Dendritic cell treated with granulocyte-macrophage colony-stimulating factor and Interleukin-4, amounts not matched to agents 40 ng/mL and 50 ng/mL, for 4 days (primary cell): ENCODE data around the gene TBCEL.

Experiments
- H3K27ac Mint-ChIP-seq: one replicate; pipeline ENCODE4 v1.8.0; 2022; ENCODE audit warnings: mild to moderate bottlenecking, mixed read lengths
- H3K27me3 Mint-ChIP-seq: one replicate; pipeline ENCODE4 v1.8.0; 2022; ENCODE audit warnings: mild to moderate bottlenecking, mixed read lengths
- H3K36me3 Mint-ChIP-seq: one replicate; pipeline ENCODE4 v1.8.0; 2022; ENCODE audit warnings: low read depth, mixed read lengths
- H3K4me1 Mint-ChIP-seq: one replicate; pipeline ENCODE4 v1.8.0; 2022; ENCODE audit warnings: low read depth, mixed read lengths
- H3K4me3 Mint-ChIP-seq: one replicate; pipeline ENCODE4 v1.8.0; 2022; ENCODE audit warnings: mild to moderate bottlenecking, moderate library complexity, mixed read lengths
- H3K9me3 Mint-ChIP-seq: one replicate; pipeline ENCODE4 v1.8.0; 2022; ENCODE audit warnings: mixed read lengths
- intact Hi-C: fragments of 100-400 bp; cut with micrococcal nuclease; formaldehyde crosslinking; loops from one replicate; pipeline ENCODE4 v1.15.0; 2022

Gene TBCEL

GRCh38 chr11:121091492-121092152 lies 67.7 kb downstream of the TBCEL start:
- Mint-ChIP-seq H3K4me1 (peaks cover 8% of the 10 kb centered on the region), H3K27ac (no peak overlapping the region), H3K9me3 (no peaks in the 10 kb centered on the region), H3K27me3 (no peaks in the 10 kb centered on the region), H3K4me3 (no peak overlapping the region), H3K36me3 (peaks cover 15% of the 10 kb centered on the region)
- intact Hi-C loops, result no loop called here

GRCh38 chr11:121095561-121095960 lies 71.7 kb downstream of the TBCEL start:
- peaks cover 4% of the 10 kb centered on the region for H3K27me3 Mint-ChIP-seq
- H3K9me3 Mint-ChIP-seq, result no peaks in the 10 kb centered on the region
- peaks cover 8% of the 10 kb centered on the region for H3K4me1 Mint-ChIP-seq
- no peaks in the 10 kb centered on the region for H3K36me3 Mint-ChIP-seq
- H3K4me3 Mint-ChIP-seq, result no peak overlapping the region
- intact Hi-C loops, result no loop called here
- no peak overlapping the region for H3K27ac Mint-ChIP-seq

- no peak overlapping the region for H3K27ac Mint-ChIP-seq
- intact Hi-C loops, result no loop called here
- peaks cover 8% of the 10 kb centered on the region for H3K27me3 Mint-ChIP-seq
- no peaks in the 10 kb centered on the region for H3K9me3 Mint-ChIP-seq
- no peak overlapping the region for H3K4me3 Mint-ChIP-seq
- no peaks in the 10 kb centered on the region for H3K4me1 Mint-ChIP-seq
- no peaks in the 10 kb centered on the region for H3K36me3 Mint-ChIP-seq
These were observed 75.5 kb downstream of the TBCEL start for GRCh38 chr11:121099364-121099763.

- intact Hi-C loops, result no loop called here
- Mint-ChIP-seq H3K9me3 (no peaks in the 10 kb centered on the region), H3K27me3 (peaks cover 8% of the 10 kb centered on the region), H3K36me3 (no peaks in the 10 kb centered on the region), H3K4me3 (no peak overlapping the region), H3K27ac (no peak overlapping the region), H3K4me1 (no peaks in the 10 kb centered on the region)
These were observed 76.0 kb downstream of the TBCEL start for GRCh38 chr11:121099885-121100284.

GRCh38 chr11:121100943-121101342 lies 77.0 kb downstream of the TBCEL start, which contains the start of gene TECTA:
Gene TECTA (plus strand): TSS chr11:121101243. CDS start chr11:121102666, 1,423 bp downstream.
- peaks cover 8% of the 10 kb centered on the region for H3K27me3 Mint-ChIP-seq
- no peak within 1 kb of the TSS for H3K27ac Mint-ChIP-seq
- no peaks in the 10 kb centered on the region for H3K9me3 Mint-ChIP-seq
- no peak within 1 kb of the TSS for H3K4me3 Mint-ChIP-seq
- H3K4me1 Mint-ChIP-seq, result no peaks in the 10 kb centered on the region
- H3K36me3 Mint-ChIP-seq, result no peaks in the 10 kb centered on the region
- intact Hi-C loops, result no loop called here

- H3K27me3 Mint-ChIP-seq, result peaks cover 11% of the 10 kb centered on the region
- H3K27ac Mint-ChIP-seq, result no peak overlapping the region
- H3K9me3 Mint-ChIP-seq, result no peaks in the 10 kb centered on the region
- no peaks in the 10 kb centered on the region for H3K4me1 Mint-ChIP-seq
- intact Hi-C loops, result no loop called here
- H3K36me3 Mint-ChIP-seq, result no peaks in the 10 kb centered on the region
- no peak overlapping the region for H3K4me3 Mint-ChIP-seq
These were observed 80.4 kb downstream of the TBCEL start for GRCh38 chr11:121104312-121104762.

- intact Hi-C loops, result no loop called here
- no peak overlapping the region for H3K4me3 Mint-ChIP-seq
These were observed 81.2 kb downstream of the TBCEL start for GRCh38 chr11:121105063-121105480.

GRCh38 chr11:121105481-121106195 lies 81.7 kb downstream of the TBCEL start:
- intact Hi-C loops, result no loop called here
- H3K36me3 Mint-ChIP-seq, result no peaks in the 10 kb centered on the region
- no peak overlapping the region for H3K4me3 Mint-ChIP-seq
- peaks cover 14% of the 10 kb centered on the region for H3K27me3 Mint-ChIP-seq
- no peak overlapping the region for H3K27ac Mint-ChIP-seq
- H3K9me3 Mint-ChIP-seq, result no peaks in the 10 kb centered on the region
- H3K4me1 Mint-ChIP-seq, result no peaks in the 10 kb centered on the region

More at GRCh38 chr11:121105063-121105480, 81.2 kb downstream of the TBCEL start:
- Mint-ChIP-seq H3K4me1 (no peaks in the 10 kb centered on the region), H3K27ac (no peak overlapping the region), H3K36me3 (no peaks in the 10 kb centered on the region), H3K27me3 (peaks cover 13% of the 10 kb centered on the region), H3K9me3 (no peaks in the 10 kb centered on the region)

- intact Hi-C loops, result no loop called here
- Mint-ChIP-seq H3K36me3 (no peaks in the 10 kb centered on the region), H3K4me3 (no peak overlapping the region), H3K27ac (no peak overlapping the region), H3K4me1 (no peaks in the 10 kb centered on the region), H3K27me3 (peaks cover 21% of the 10 kb centered on the region), H3K9me3 (no peaks in the 10 kb centered on the region)
These were observed 82.9 kb downstream of the TBCEL start for GRCh38 chr11:121106812-121107211.

GRCh38 chr11:121108413-121108812 lies 84.5 kb downstream of the TBCEL start:
- Mint-ChIP-seq H3K27ac (no peak overlapping the region), H3K4me3 (no peak overlapping the region), H3K9me3 (no peaks in the 10 kb centered on the region), H3K4me1 (no peaks in the 10 kb centered on the region), H3K36me3 (no peaks in the 10 kb centered on the region), H3K27me3 (peaks cover 33% of the 10 kb centered on the region)
- intact Hi-C loops, result no loop called here

GRCh38 chr11:121109471-121109870 lies 85.6 kb downstream of the TBCEL start:
- intact Hi-C loops, result no loop called here
- Mint-ChIP-seq H3K27me3 (peaks cover 33% of the 10 kb centered on the region), H3K4me3 (no peak overlapping the region)

GRCh38 chr11:121109916-121110586 lies 86.1 kb downstream of the TBCEL start:
- H3K4me1 Mint-ChIP-seq, result no peaks in the 10 kb centered on the region
- no peaks in the 10 kb centered on the region for H3K9me3 Mint-ChIP-seq
- no peak overlapping the region for H3K4me3 Mint-ChIP-seq
- intact Hi-C loops, result loop anchor here (5.0 kb wide), 1 partner anchor 173 kb away; no protein-coding TSS in a partner anchor
- no peak overlapping the region for H3K27ac Mint-ChIP-seq
- H3K36me3 Mint-ChIP-seq, result no peaks in the 10 kb centered on the region
- H3K27me3 Mint-ChIP-seq, result peaks cover 33% of the 10 kb centered on the region

More at GRCh38 chr11:121109471-121109870, 85.6 kb downstream of the TBCEL start:
- no peaks in the 10 kb centered on the region for H3K9me3 Mint-ChIP-seq
- no peaks in the 10 kb centered on the region for H3K36me3 Mint-ChIP-seq
- no peaks in the 10 kb centered on the region for H3K4me1 Mint-ChIP-seq
- H3K27ac Mint-ChIP-seq, result no peak overlapping the region

GRCh38 chr11:121110871-121111724 lies 87.2 kb downstream of the TBCEL start:
- Mint-ChIP-seq H3K9me3 (no peaks in the 10 kb centered on the region), H3K4me1 (no peaks in the 10 kb centered on the region), H3K4me3 (no peak overlapping the region), H3K36me3 (no peaks in the 10 kb centered on the region), H3K27me3 (peaks cover 33% of the 10 kb centered on the region), H3K27ac (no peak overlapping the region)
- intact Hi-C loops, result loop anchor here (5.0 kb wide), 1 partner anchor 174 kb away; no protein-coding TSS in a partner anchor
